HG03571 (cell line): ENCODE data around the gene CYSLTR2.
A peak's percentile ranks its signal among the peaks of the same experiment; 100 is the strongest.

ENCODE experiments used
- ATAC-seq: cut with Tn5 transposase; IDR thresholded peaks from one replicate; pipeline ENCODE4 v1.9.1; 2021; ENCODE audit not compliant: unreplicated experiment

The CYSLTR2 gene

GRCh38 chr13:48737689-48738088 lies 84.0 kb downstream of the CYSLTR2 start:
- ATAC-seq: no peak

GRCh38 chr13:48738311-48738710 lies 84.6 kb downstream of the CYSLTR2 start:
- ATAC-seq: no peak

GRCh38 chr13:48739386-48739964 lies 85.7 kb downstream of the CYSLTR2 start:
- no peak for ATAC-seq

DNA sequence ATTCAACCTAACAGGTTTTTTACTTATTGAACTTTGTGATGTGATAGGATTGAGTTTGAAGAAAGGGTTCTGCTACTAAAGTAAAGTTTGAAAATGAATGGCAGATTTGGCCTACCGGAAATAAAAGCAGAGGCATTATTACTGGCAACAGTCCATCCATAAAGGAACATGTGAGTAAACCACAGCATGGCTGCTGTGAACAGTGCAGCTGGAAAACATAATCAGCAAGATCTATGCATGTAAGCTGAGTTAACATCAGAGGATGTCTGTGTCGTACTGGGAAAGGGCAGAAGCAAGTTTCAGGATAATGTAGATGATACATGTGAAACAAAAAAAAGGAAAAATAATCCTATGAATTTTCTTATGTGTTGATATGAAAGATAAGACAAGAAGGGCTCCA lies 87.6 kb downstream of the CYSLTR2 start:
- ATAC-seq: no peak

GRCh38 chr13:48746821-48747220 lies 93.1 kb downstream of the CYSLTR2 start:
- ATAC-seq: no peak

- no peak for ATAC-seq
These were observed 95.0 kb downstream of the CYSLTR2 start for GRCh38 chr13:48748681-48749080.

- no peak for ATAC-seq
These were observed 95.4 kb downstream of the CYSLTR2 start for GRCh38 chr13:48749144-48749543.

DNA sequence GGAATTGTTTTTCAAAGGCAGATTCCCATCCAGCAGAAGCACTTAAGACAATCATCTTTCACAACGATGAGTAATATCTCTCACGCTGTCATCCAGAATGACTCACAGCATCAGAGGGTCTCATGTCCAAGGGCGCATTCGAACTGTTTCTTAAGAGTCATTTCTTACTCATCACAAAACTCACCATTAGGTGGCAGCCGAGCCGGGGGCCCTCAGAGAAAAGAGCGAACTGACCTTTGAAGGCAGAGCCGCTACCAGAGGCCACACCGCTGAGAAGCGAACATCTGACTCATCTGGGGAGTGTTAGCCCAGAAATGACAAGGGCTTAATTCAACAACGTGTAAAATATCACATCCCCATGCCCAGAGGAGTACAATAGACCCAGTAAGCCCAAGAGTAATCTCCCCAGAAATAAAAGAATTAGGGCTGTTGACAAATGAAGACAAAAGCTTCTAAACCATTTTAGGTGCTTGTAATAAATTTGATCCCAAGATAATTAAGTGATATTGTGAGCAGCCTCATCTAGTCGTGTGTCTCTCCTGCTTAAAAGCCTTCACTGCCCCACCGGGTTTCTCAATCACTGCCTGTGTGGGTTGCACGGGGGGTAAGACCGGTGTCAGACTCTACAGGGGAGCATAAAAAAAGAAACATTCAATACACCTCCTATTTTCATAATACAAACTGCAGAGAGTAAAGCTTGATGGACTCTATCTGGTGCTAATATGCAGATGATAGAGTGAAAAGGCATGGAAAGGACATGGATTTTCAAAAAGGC lies 96.2 kb downstream of the CYSLTR2 start:
- peak; percentile 94 for ATAC-seq

- no peak for ATAC-seq
These were observed 97.1 kb downstream of the CYSLTR2 start for GRCh38 chr13:48750588-48751383.

DNA sequence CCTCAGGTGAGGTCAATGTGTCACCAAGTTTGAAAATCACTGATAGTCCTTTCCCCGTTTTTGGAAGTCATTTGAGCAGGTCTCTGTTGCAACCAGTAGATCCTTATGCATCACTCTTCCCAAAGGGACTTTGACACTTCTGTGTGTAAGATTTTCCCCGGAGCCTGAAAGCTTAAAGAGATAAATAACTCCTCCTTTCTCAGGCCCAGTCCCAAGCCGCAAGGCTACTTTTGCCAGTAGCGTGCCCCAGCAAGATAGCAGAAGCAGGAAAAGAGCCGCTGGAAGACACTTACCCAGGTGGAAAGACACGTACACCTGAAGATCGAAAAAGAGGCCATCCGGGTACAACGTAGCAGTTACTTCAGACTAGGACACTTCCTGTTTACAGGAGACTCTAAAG lies 106.9 kb downstream of the CYSLTR2 start:
- no peak for ATAC-seq
